Measurements from ENCODE around the gene LAMA2.

GRCh38 chr6:129292836-129293235 is 409.9 kb downstream of the LAMA2 start:
- TF ChIP-seq EP300 (IDR thresholded peaks at IDR 0.05) (no peak), CTCF (IDR thresholded peaks at IDR 0.05) (no peak), POLR2AphosphoS5 (IDR thresholded peaks at IDR 0.05) (no peak), POLR2A (IDR thresholded peaks at IDR 0.05) (no peak)

Measured in sigmoid colon (tissue), 4 donors.